HEK293T (cell line): ENCODE measurements around the gene HBA2.
"Not testable (repeated sequence)": the region's sequence is repeated elsewhere in the genome, so short reads cannot be mapped to it uniquely, and the experiment has no call there.

ENCODE experiments used
- ARNT ChIP-seq: fragments of 450-650 bp; IDR thresholded peaks from 2 replicates; pipeline ENCODE4 v1.6.1; 2017; ENCODE audit warnings: mild to moderate bottlenecking
- BHLHE40 ChIP-seq: fragments of 450-650 bp; IDR thresholded peaks from 2 replicates; pipeline ENCODE4 v1.6.1; 2016; ENCODE audit warnings: mild to moderate bottlenecking, moderate library complexity, borderline replicate concordance
- ELF4 ChIP-seq: fragments of 450-650 bp; IDR thresholded peaks from 2 replicates; pipeline ENCODE4 v1.6.1; 2017; ENCODE audit warnings: antibody characterized with exemption
- FOXA1 ChIP-seq: fragments of 450-650 bp; IDR thresholded peaks from 2 replicates; pipeline ENCODE4 v1.6.1; 2016; ENCODE audit warnings: mild to moderate bottlenecking
- FOXK2 ChIP-seq: fragments of 450-650 bp; IDR thresholded peaks from 2 replicates; pipeline ENCODE4 v1.6.1; 2016; ENCODE audit warnings: mild to moderate bottlenecking
- FOXM1 ChIP-seq: fragments of 450-650 bp; IDR thresholded peaks from 2 replicates; pipeline ENCODE4 v1.6.1; 2017; ENCODE audit warnings: mild to moderate bottlenecking, borderline replicate concordance
- HDGF ChIP-seq: fragments of 450-650 bp; IDR thresholded peaks from 2 replicates; pipeline ENCODE4 v1.6.1; 2017; ENCODE audit warnings: antibody characterized with exemption, borderline replicate concordance
- L3MBTL2 ChIP-seq: fragments of 450-650 bp; conservative IDR thresholded peaks from 2 replicates; pipeline ENCODE4 v1.6.1; 2016; ENCODE audit warnings: mild to moderate bottlenecking
- NFRKB ChIP-seq: fragments of 450-650 bp; IDR thresholded peaks from 2 replicates; pipeline ENCODE4 v1.6.1; 2016; ENCODE audit warnings: mild to moderate bottlenecking, moderate library complexity
- PKNOX1 ChIP-seq: fragments of 450-650 bp; IDR thresholded peaks from 2 replicates; pipeline ENCODE4 v1.6.1; 2016
- SP1 ChIP-seq: fragments of 450-650 bp; IDR thresholded peaks from 2 replicates; pipeline ENCODE4 v1.6.1; 2017
- SUZ12 ChIP-seq: fragments of 450-650 bp; IDR thresholded peaks from 2 replicates; pipeline ENCODE4 v1.6.1; 2016; ENCODE audit warnings: mild to moderate bottlenecking
- TARDBP ChIP-seq: fragments of 450-650 bp; IDR thresholded peaks from 2 replicates; pipeline ENCODE4 v1.6.1; 2016
- ZNF384 ChIP-seq: fragments of 450-650 bp; IDR thresholded peaks from 2 replicates; pipeline ENCODE4 v1.6.1; 2016

GRCh38 chr16:160242-160641, 12.4 kb upstream of the HBA2 start:
- TF ChIP-seq NFRKB, HDGF, FOXM1, SP1, PKNOX1, ARNT, ZNF384, BHLHE40, SUZ12, FOXK2, FOXA1, TARDBP, L3MBTL2, ELF4: not testable (repeated sequence)
